Loucy (cell line): ENCODE measurements around the gene NKAIN4.

Experiments used
- H2AFZ ChIP-seq: fragments of 200-600 bp; sonication (generic); 2 replicates; pipeline ENCODE4 v1.6.0; 2016; ENCODE audit warnings: antibody characterized with exemption, mild to moderate bottlenecking, low read length, moderate library complexity
- H3F3A ChIP-seq: fragments of 200-600 bp; 2 replicates; pipeline ENCODE4 v1.6.0; 2016; ENCODE audit warnings: antibody characterized with exemption, low read depth, mild to moderate bottlenecking
- H3K27me3 ChIP-seq: fragments of 200-600 bp; sonication (generic); 2 replicates; pipeline ENCODE4 v1.6.1; 2014; ENCODE audit warnings: low read length, mild to moderate bottlenecking; ENCODE audit not compliant: insufficient read depth, poor library complexity, severe bottlenecking
- H3K36me3 ChIP-seq: fragments of 200-600 bp; sonication (generic); 2 replicates; pipeline ENCODE4 v1.6.1; 2016; ENCODE audit warnings: low read length; ENCODE audit not compliant: insufficient read depth
- H3K4me1 ChIP-seq: fragments of 200-600 bp; sonication (generic); 2 replicates; pipeline ENCODE4 v1.5.1; 2014; ENCODE audit warnings: low read length, mild to moderate bottlenecking; ENCODE audit not compliant: insufficient read depth, poor library complexity, severe bottlenecking
- H3K4me2 ChIP-seq: fragments of 200-600 bp; sonication (generic); 2 replicates; pipeline ENCODE4 v1.6.0; 2014; ENCODE audit warnings: antibody characterized with exemption, low read length, low read depth, mild to moderate bottlenecking; ENCODE audit not compliant: poor library complexity, severe bottlenecking
- H3K4me3 ChIP-seq: fragments of 200-600 bp; sonication (generic); 2 replicates; pipeline ENCODE4 v1.5.1; 2014; ENCODE audit warnings: low read length, mild to moderate bottlenecking, mixed read lengths; ENCODE audit not compliant: poor library complexity, severe bottlenecking
- H3K79me2 ChIP-seq: fragments of 200-600 bp; sonication (generic); 2 replicates; pipeline ENCODE4 v1.6.1; 2014; ENCODE audit warnings: low read length; ENCODE audit not compliant: insufficient read depth
- H3K9ac ChIP-seq: fragments of 200-600 bp; sonication (generic); 2 replicates; pipeline ENCODE4 v1.6.0; 2014; ENCODE audit warnings: mild to moderate bottlenecking, low read depth, low read length, moderate library complexity; ENCODE audit not compliant: poor library complexity, severe bottlenecking
- H3K9me2 ChIP-seq: fragments of 200-600 bp; sonication (generic); replicated peaks from 2 replicates; pipeline ENCODE4 v1.6.1; 2016; ENCODE audit warnings: low read depth, low read length, mixed read lengths
- H3K9me3 ChIP-seq: fragments of 200-600 bp; sonication (generic); 2 replicates; pipeline ENCODE4 v1.6.1; 2014; ENCODE audit warnings: mild to moderate bottlenecking, antibody characterized with exemption, low read length, low read depth; ENCODE audit not compliant: insufficient read depth
- H4K20me1 ChIP-seq: fragments of 200-600 bp; sonication (generic); 2 replicates; pipeline ENCODE4 v1.6.0; 2014; ENCODE audit warnings: antibody characterized with exemption, low read length, mild to moderate bottlenecking; ENCODE audit not compliant: insufficient read depth, poor library complexity, severe bottlenecking
- CTCF ChIP-seq: fragments of 200-600 bp; sonication (generic); conservative IDR thresholded peaks from 2 replicates; pipeline ENCODE4 v1.5.1; 2014; ENCODE audit warnings: mild to moderate bottlenecking, antibody characterized with exemption, low read length
- EZH2phosphoT487 ChIP-seq: fragments of 200-600 bp; IDR thresholded peaks from 2 replicates; pipeline ENCODE4 v1.6.1; 2018; ENCODE audit warnings: antibody characterized with exemption, mild to moderate bottlenecking, moderate library complexity, borderline replicate concordance

NKAIN4 gene

GRCh38 chr20:63225082-63225454 lies 29.2 kb downstream of the NKAIN4 start:
- H3K36me3 ChIP-seq, result no peaks in the 10 kb centered on the region
- no peak overlapping the region for H2AFZ ChIP-seq
- H3K4me1 ChIP-seq, result no peaks in the 10 kb centered on the region
- no peaks in the 10 kb centered on the region for H3K9me3 ChIP-seq
- H3K9ac ChIP-seq, result no peak overlapping the region
- H4K20me1 ChIP-seq, result no peaks in the 10 kb centered on the region
- no peaks in the 10 kb centered on the region for H3F3A ChIP-seq
- no peak for TF ChIP-seq EZH2phosphoT487
- TF ChIP-seq CTCF, result no peak
- H3K4me2 ChIP-seq, result no peak overlapping the region
- H3K4me3 ChIP-seq, result no peak overlapping the region
- H3K79me2 ChIP-seq, result no peaks in the 10 kb centered on the region
- H3K27me3 ChIP-seq, result no peaks in the 10 kb centered on the region
- no peaks in the 10 kb centered on the region for H3K9me2 ChIP-seq

- TF ChIP-seq CTCF (no peak), EZH2phosphoT487 (no peak)
- H2AFZ ChIP-seq, result no peak overlapping the region
- H3K4me1 ChIP-seq, result no peaks in the 10 kb centered on the region
Observed at GRCh38 chr20:63224412-63225081, 29.7 kb downstream of the NKAIN4 start.

GRCh38 chr20:63223826-63224207 lies 30.4 kb downstream of the NKAIN4 start:
- Histone ChIP-seq H3F3A (no peaks in the 10 kb centered on the region), H3K4me1 (no peaks in the 10 kb centered on the region), H4K20me1 (no peaks in the 10 kb centered on the region), H3K79me2 (no peaks in the 10 kb centered on the region), H3K36me3 (no peaks in the 10 kb centered on the region), H3K9ac (no peak overlapping the region), H3K9me2 (no peaks in the 10 kb centered on the region), H3K4me3 (no peak overlapping the region), H2AFZ (no peak overlapping the region), H3K4me2 (no peak overlapping the region), H3K9me3 (no peaks in the 10 kb centered on the region), H3K27me3 (no peaks in the 10 kb centered on the region)
- no peak for TF ChIP-seq EZH2phosphoT487

More at GRCh38 chr20:63224412-63225081, 29.7 kb downstream of the NKAIN4 start:
- H3K36me3 ChIP-seq, result no peaks in the 10 kb centered on the region
- no peaks in the 10 kb centered on the region for H4K20me1 ChIP-seq
- no peak overlapping the region for H3K9ac ChIP-seq
- no peak overlapping the region for H3K4me3 ChIP-seq
- H3K9me2 ChIP-seq, result no peaks in the 10 kb centered on the region
- no peaks in the 10 kb centered on the region for H3K27me3 ChIP-seq
- no peaks in the 10 kb centered on the region for H3K9me3 ChIP-seq
- no peak overlapping the region for H3K4me2 ChIP-seq
- no peaks in the 10 kb centered on the region for H3K79me2 ChIP-seq
- H3F3A ChIP-seq, result no peaks in the 10 kb centered on the region
